Astrocyte of the spinal cord (primary cell): ENCODE measurements around the gene GPR68.

ENCODE experiments used
- DNase-seq: peaks from one replicate; pipeline ENCODE4 v3.0.0; 2011; ENCODE audit warnings: low read depth, low spot score
- H3K4me3 ChIP-seq: 2 replicates; pipeline ENCODE4 v1.5.1; 2011; ENCODE audit warnings: low read depth, mild to moderate bottlenecking, low read length, moderate library complexity
- CTCF ChIP-seq: IDR thresholded peaks from 2 replicates; pipeline ENCODE4 v1.5.1; 2012; ENCODE audit warnings: low read depth, mild to moderate bottlenecking, low read length, inconsistent platforms
- in situ Hi-C: cut with HindIII; loops from 2 replicates; pipeline ENCODE4 v1.10.0; 2017; ENCODE audit warnings: low sequenced_read_pairs

Gene GPR68

DNA sequence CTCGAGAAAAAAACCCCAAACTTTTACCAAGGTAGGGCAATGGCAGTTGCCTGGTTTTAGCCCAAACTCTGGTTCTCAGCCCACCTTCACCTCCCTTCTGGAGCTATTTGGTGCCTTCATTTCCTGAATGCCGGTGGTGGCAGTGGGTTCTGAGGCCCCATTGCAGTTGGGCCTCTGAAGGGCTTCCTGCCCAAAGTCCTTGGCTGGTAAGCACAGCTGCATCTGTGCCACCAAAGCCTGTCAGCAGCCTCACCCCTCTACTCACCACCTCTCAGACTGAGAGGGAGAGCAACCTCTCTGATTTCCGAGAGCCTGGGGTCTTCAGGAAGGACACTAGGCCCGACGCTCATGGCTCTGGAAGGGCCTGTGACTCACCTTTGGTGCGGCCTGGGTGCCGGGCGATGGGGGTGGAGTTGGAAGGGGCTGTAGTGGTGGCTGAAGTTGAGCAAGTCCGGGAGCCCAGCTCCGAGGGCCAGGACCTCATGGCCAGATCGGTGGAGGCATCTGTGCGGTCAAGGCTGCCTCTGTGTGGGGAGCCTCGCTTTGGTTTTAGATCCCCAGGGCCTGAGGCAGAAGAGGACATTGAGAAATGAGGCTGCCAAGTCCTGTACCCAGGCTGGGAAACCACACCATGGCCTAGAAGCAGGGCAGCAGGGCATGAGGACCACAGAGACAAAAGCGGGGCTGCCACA lies 38.6 kb upstream of the GPR68 start:
- in situ Hi-C loops: no loop called here
- DNase-seq: no peak
- H3K4me3 ChIP-seq: no peak overlapping the region
- TF ChIP-seq CTCF: no peak

- in situ Hi-C loops: no loop called here
- TF ChIP-seq CTCF: no peak
- DNase-seq: peak; percentile 42
- H3K4me3 ChIP-seq: no peak overlapping the region
These were observed 36.8 kb upstream of the GPR68 start for GRCh38 chr14:91281346-91281745.

- in situ Hi-C loops: no loop called here
- TF ChIP-seq CTCF: no peak
- no peak for DNase-seq
These were observed 35.6 kb upstream of the GPR68 start for GRCh38 chr14:91280129-91280528.

GRCh38 chr14:91279354-91279753 lies 34.9 kb upstream of the GPR68 start:
- no peak for DNase-seq
- no peak for TF ChIP-seq CTCF
- in situ Hi-C loops: no loop called here

More at GRCh38 chr14:91280129-91280528, 35.6 kb upstream of the GPR68 start:
- H3K4me3 ChIP-seq: no peak overlapping the region

DNA sequence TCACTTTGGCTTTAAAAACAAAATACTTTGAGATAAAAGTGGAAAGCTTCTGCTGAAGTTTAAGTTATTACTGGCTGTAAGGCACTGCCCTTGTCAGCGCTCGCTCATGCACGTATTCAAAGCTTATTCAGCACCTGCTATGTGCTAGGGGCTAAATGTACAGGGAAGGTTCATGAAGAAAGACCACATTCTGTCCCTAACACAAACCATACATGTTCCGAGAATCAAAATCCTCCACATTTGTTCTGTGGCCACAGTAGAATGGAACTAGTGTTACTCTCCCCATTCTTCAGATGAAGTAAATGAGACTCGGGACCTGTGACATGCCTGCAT lies 33.8 kb upstream of the GPR68 start:
- in situ Hi-C loops: no loop called here
- H3K4me3 ChIP-seq: no peak overlapping the region
- TF ChIP-seq CTCF: no peak
- no peak for DNase-seq

More at GRCh38 chr14:91279354-91279753, 34.9 kb upstream of the GPR68 start:
- H3K4me3 ChIP-seq: no peak overlapping the region

DNA sequence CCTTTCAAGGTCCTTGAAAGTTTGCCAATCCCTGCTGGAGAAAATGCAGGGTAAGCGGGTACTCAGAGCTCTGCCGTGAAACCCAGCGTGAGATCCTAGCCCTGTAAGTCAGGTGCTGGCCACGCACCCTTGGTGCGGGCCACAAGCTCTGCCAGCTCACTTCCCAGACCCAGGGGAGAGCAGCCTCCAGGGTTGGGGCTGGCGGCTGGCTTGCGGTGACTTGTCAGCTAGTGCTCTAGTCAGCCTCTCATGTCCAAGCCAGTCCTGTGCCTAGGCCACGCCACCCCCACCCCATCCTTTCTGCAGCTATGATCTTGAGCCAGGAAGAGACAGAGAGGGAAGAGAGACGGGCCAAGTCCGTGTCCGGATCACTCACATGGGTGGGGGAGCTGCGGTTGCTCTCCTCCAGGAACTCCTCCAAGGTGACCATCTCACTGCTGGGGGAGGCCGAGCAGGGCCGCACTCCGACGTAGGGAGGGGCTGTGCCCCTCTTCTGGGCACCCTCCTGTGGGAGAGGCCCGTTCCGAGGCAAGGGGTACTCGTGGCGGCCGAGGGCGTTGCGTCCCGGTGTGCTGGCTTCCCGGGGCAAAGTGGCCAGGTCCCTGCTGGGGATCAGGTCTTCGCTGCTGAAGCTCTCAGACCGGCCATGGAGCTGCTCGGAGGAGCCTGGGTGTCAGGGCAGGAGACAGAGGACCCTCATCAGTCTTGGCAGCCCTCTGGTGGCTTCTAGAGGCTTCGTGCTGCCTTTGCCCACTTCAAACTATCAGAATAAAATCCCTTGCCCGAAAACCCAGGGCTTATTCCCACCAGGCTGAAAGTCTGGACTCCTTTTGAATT lies 33.3 kb upstream of the GPR68 start:
- in situ Hi-C loops: no loop called here
- DNase-seq: no peak
- no peak for TF ChIP-seq CTCF

More for the DNA sequence above, 33.3 kb upstream of the GPR68 start:
- H3K4me3 ChIP-seq: no peak overlapping the region
